Activated CD4-positive, alpha-beta T cell treated with anti-CD3 and anti-CD28 coated beads for 4 hours (primary cell): ENCODE results near the gene NETO1.

Experiments
- DNase-seq, 2 donors: peaks; one replicate each; pipeline ENCODE4 v3.0.0-alpha.2; 2020

NETO1 gene

DNA sequence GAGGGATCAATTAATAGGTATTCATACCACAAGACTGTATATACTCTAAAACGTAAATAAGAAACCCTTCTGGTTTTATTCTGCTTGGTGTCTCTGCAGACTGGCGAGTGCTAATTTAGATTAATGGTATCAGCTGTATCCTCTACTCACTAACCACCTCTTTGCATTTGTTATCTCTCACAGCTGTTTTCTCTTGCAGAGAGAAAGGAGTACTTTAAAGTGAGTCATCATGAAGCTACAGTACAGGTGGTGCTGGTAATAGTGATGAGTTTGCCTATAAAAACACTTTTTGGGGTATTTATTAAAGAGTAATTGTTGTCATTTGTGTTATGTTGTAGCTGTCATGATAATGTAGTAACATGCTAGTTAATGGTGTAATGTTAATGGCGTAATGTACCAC is 147.7 kb downstream of the NETO1 start:
- no peak for DNase-seq

DNA sequence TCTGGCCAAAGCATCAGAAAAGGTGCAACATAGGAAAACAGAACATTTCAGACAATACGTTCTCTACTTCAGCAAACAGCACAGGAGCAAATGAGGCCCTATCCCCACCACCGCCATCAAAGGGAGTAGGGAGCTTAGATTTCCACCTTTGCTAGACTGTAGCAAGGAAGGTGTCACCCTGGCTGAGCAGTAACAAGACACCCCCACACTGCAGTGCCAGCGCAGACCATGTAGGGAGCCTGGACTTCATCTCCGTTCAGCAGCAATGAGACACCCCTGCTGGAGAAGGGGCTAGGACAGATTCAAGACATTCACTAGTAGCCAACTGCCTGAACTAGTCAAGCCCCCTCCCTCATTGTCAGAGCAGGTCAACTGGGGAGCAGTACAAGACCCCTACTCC is 163.6 kb downstream of the NETO1 start:
- no peak for DNase-seq

DNA sequence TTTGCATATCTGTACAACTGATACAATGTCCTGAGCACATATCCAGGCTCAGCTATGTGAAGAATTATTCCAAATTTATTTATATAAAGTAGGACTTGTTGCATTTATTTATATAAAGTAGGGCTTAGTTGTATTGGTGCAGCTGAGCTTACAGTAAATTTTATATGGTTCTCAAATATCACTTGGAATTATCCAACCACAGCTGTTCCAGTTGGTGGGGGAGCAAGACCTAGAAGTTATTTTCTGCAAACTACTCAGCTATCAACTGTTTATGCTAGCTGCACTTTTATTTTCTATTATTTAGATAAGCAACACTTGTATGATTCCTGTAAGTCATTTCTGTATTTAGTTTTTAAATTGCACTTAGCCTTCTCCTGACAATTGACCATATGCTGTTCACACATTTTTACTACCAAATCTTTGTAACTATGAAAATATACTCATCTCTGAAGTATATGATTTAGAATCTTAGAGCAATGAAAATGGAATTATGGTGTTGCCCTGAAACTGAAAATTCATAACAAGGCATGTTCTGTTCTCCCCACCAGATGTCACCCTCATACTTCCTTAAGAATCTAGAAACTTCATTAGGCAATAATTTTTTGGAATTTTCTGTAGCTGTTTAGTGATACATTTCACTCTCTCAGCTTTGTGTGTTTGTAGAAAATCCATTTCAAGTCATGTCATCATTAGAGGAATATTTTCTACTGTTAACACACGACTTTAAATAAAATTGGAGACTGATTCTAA is 166.7 kb downstream of the NETO1 start:
- DNase-seq = no peak

GRCh38 chr18:72697706-72698105 is 170.1 kb downstream of the NETO1 start:
- no peak for DNase-seq

- no peak for DNase-seq
These were observed 175.2 kb downstream of the NETO1 start for GRCh38 chr18:72692595-72692994.
